Right ventricle myocardium inferior (tissue), 1 donor: ENCODE results near the gene CBLL2. TPM values are rescaled to one million over a fixed set of nuclear protein-coding genes. Genes with fewer than 3 reads are reported as not detected.

Source experiments
- total RNA-seq: library from RNA; stranded (reverse); fragmentation: NEBNext Ultra II Directional; extraction: Animal tissue kit (Norgen Biotek cat#: 25700); gene quantifications from one replicate; pipeline ENCODE4 v1.2.1, GENCODE V29; 2021
- donor health status: DM: no; HTN: yes; CAD: no; lungs with severe emphysema.

Gene CBLL2
- total RNA-seq, 1 donor from 2014 or later: not detected

Other genes starting within 250 kb of the CBLL2 start
- 0.08 TPM for gene PHEX, start 240.6 kb upstream of the CBLL2 start, total RNA-seq